Spinal cord (tissue), 10 donors: ENCODE results near the gene PANX2. TPM values are rescaled to one million over a fixed set of nuclear protein-coding genes. Genes with fewer than 3 reads are reported as not detected.
"Not testable (repeated sequence)": the region's sequence is repeated elsewhere in the genome, so short reads cannot be mapped to it uniquely, and the experiment has no call there.

Source experiments
- DNase-seq, 6 donors: peaks; one replicate each; pipeline versions ENCODE4 v3.0.0 to v3.0.0-alpha.2; 2013 to 2015; ENCODE audit warnings: low spot score in 6 of 6, low read depth in 4 of 6
- H3K27ac ChIP-seq: one replicate; pipeline ENCODE4 v1.5.1; 2013; ENCODE audit warnings: low read depth, low read length, control low read depth
- H3K27me3 ChIP-seq: one replicate; pipeline ENCODE4 v1.6.1; 2013; ENCODE audit warnings: low read length; ENCODE audit not compliant: control insufficient read depth, insufficient read depth
- H3K36me3 ChIP-seq: one replicate; pipeline ENCODE4 v1.6.1; 2013; ENCODE audit warnings: low read length; ENCODE audit not compliant: control insufficient read depth, insufficient read depth
- H3K4me1 ChIP-seq: one replicate; pipeline ENCODE4 v1.6.1; 2013; ENCODE audit warnings: low read length; ENCODE audit not compliant: control insufficient read depth, insufficient read depth
- H3K4me3 ChIP-seq: one replicate; pipeline ENCODE4 v1.5.1; 2013; ENCODE audit warnings: low read depth, low read length, control low read depth
- H3K9me3 ChIP-seq: one replicate; pipeline ENCODE4 v1.6.1; 2013; ENCODE audit warnings: low read length; ENCODE audit not compliant: control insufficient read depth, insufficient read depth
- WGBS: methylation state at CpG from one replicate; pipeline ENCODE4 v1.1.5; 2013; ENCODE audit warnings: missing lambda C conversion rate; ENCODE audit not compliant: insufficient coverage; 5-methylcytosine and 5-hydroxymethylcytosine counted together
- polyA plus RNA-seq, 2 donors: library from polyadenylated mRNA; unstranded; fragments of 120-200 nt; gene quantifications; one replicate each; pipeline ENCODE4 v1.2.1, GENCODE V29; 2013; ENCODE audit not compliant: insufficient read length in 2 of 2
- total RNA-seq, 2 donors: library from RNA; depleted of rRNA in 1 of 2; stranded (reverse); fragments of 120-200 nt in 1 of 2; fragments of >200 nt in 1 of 2; gene quantifications; one replicate each; pipeline versions ENCODE4 v1.2.3 to v1.2.4, GENCODE V29; 2013 to 2014
- donor health status: healthy.

Gene PANX2
- total and polyA plus RNA-seq, 4 donors = 2.1 to 21.6 (median 10.8) TPM

GRCh38 chr22:50157709-50158375 is 12.7 kb upstream of the PANX2 start:
- Histone ChIP-seq H3K36me3 (peaks cover 3% of the 10 kb centered on the region), H3K4me1 (no peaks in the 10 kb centered on the region), H3K9me3 (no peaks in the 10 kb centered on the region), H3K4me3 (no peak overlapping the region), H3K27ac (no peak overlapping the region), H3K27me3 (peaks cover 3% of the 10 kb centered on the region)
- peak in 1 of 6 donors; percentile 47 for DNase-seq
- WGBS = 77% methylated on average over 20 of the region's 21 CpGs

- H3K9me3 ChIP-seq = no peaks in the 10 kb centered on the region
- no peaks in the 10 kb centered on the region for H3K4me1 ChIP-seq
- WGBS = 79% methylated on average over 7 of the region's 7 CpGs
- H3K27me3 ChIP-seq = peaks cover 3% of the 10 kb centered on the region
- H3K36me3 ChIP-seq = peaks cover 5% of the 10 kb centered on the region
- H3K4me3 ChIP-seq = no peak overlapping the region
- DNase-seq = no peak
- no peak overlapping the region for H3K27ac ChIP-seq
Measured at GRCh38 chr22:50160947-50161346, 9.6 kb upstream of the PANX2 start.

DNA sequence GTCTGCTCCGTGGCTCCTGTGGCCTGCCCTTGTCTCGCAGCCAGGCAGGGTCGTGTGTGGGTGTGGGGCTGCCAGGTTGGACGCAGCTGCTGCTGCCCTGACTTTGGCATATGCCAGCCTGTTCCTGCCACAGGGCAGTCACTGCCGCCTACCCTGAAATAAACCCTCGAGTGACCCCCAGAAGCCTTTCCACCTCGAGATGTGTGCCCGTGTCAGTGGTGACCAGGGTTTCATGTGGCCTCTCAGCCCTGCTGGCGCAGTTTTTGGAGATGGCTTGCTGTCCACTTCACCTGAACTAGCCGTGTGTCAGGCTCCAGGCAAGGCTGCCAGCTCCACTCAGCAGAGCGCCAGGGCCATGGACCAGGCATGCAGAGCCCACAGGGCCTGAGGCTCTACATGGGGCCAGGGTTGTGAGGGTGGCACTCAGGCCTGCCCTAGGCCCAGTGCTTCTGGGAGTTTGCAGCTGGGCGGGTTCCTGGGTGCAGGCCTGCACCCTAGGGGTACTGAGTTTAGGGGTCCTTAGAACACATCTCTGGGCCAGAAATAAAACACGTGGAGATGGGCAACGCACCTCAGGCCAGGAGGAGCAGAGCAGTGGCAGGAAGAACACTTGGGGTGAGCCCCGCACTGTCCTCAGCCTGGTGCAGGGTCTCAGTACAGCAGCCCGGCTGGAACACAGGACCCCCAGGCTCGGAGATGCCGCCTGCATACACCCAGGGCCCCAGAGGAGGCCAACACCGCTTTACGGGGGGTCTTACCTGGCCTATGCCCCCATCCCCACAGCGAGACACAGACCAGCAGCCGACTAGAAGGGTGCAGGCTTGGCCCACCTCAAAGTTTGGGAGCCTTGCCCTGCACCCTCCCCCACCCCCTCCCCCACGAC is 8.8 kb upstream of the PANX2 start:
- 87% methylated on average over 16 of the region's 23 CpGs for WGBS
- Histone ChIP-seq H3K9me3 (no peaks in the 10 kb centered on the region), H3K36me3 (peaks cover 5% of the 10 kb centered on the region), H3K27me3 (peaks cover 3% of the 10 kb centered on the region), H3K27ac (no peak overlapping the region), H3K4me3 (no peak overlapping the region), H3K4me1 (no peaks in the 10 kb centered on the region)
- no peak for DNase-seq

DNA sequence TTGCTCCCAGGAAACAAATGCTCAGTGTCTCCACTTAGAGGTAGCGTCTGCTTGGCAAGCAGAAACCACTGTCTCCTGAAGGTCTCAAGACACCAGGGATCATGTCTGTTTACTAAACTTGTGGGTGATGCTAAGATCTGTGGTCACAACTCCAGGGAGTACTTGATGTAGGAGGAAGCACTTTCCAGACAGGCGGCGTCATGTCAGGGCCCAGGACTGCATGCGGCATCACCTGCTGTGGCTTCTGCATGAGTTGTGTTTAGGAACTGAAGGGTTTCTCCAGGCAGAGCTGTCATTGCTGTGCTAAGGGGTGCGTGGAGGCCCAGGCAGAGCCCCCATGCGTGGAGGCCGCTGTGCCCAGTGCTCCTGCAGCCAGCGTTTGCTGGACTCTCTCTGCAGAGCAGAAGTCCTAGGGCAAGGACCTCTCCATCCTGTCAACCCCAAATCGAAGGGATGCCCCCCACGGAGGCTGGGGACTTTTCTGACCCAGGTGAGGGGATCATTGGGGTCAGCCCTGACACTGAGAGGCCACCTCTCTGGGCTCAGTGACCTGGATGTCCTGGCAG is 8.1 kb upstream of the PANX2 start:
- no peaks in the 10 kb centered on the region for H3K4me1 ChIP-seq
- no peak for DNase-seq
- H3K9me3 ChIP-seq = no peaks in the 10 kb centered on the region
- no peak overlapping the region for H3K27ac ChIP-seq
- no peak overlapping the region for H3K4me3 ChIP-seq
- peaks cover 5% of the 10 kb centered on the region for H3K36me3 ChIP-seq
- WGBS = 80% methylated on average over 10 of the region's 10 CpGs
- peaks cover 3% of the 10 kb centered on the region for H3K27me3 ChIP-seq

DNA sequence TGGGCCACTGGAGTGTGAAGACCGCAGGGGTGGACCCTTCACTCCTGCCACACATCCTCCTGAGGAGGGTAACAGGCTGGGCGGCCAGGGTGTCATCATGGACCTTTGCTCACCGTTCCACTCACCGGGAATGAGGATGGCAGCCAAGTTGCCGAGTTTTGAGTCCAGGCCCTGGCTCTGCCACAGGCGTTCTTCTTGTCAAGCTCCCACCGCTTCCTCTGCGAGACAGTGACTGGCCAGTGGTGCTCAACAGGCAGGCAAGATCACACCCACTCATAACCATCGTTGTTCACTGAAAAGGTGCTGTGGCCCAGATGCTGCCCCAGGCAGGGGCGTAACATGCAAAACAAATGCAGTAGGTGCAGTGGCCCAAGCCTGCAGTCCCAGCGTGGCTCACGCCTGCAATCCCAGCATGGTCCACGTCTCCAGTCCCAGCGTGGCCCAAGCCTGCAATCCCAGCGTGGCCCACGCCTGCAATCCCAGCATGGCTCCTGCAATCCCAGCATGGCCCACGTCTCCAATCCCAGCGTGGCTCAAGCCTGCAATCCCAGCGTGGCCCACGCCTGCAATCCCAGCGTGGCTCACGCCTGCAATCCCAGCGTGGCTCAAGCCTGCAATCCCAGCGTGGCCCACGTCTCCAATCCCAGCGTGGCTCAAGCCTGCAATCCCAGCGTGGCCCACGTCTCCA is 5.0 kb upstream of the PANX2 start:
- Histone ChIP-seq H3K27ac (no peak overlapping the region), H3K4me1 (peaks cover 7% of the 10 kb centered on the region), H3K27me3 (peaks cover 6% of the 10 kb centered on the region), H3K36me3 (peaks cover 3% of the 10 kb centered on the region), H3K4me3 (no peak overlapping the region), H3K9me3 (no peaks in the 10 kb centered on the region)
- no peak for DNase-seq
- WGBS = 97% methylated on average over 28 of the region's 28 CpGs

- DNase-seq = no peak
- no peak overlapping the region for H3K27ac ChIP-seq
- peaks cover 20% of the 10 kb centered on the region for H3K4me1 ChIP-seq
- H3K9me3 ChIP-seq = no peaks in the 10 kb centered on the region
- H3K4me3 ChIP-seq = no peak overlapping the region
- H3K36me3 ChIP-seq = peaks cover 8% of the 10 kb centered on the region
- WGBS = 61% methylated on average over 11 of the region's 11 CpGs
- H3K27me3 ChIP-seq = peaks cover 6% of the 10 kb centered on the region
Measured at GRCh38 chr22:50167689-50168489, 2.6 kb upstream of the PANX2 start.

DNA sequence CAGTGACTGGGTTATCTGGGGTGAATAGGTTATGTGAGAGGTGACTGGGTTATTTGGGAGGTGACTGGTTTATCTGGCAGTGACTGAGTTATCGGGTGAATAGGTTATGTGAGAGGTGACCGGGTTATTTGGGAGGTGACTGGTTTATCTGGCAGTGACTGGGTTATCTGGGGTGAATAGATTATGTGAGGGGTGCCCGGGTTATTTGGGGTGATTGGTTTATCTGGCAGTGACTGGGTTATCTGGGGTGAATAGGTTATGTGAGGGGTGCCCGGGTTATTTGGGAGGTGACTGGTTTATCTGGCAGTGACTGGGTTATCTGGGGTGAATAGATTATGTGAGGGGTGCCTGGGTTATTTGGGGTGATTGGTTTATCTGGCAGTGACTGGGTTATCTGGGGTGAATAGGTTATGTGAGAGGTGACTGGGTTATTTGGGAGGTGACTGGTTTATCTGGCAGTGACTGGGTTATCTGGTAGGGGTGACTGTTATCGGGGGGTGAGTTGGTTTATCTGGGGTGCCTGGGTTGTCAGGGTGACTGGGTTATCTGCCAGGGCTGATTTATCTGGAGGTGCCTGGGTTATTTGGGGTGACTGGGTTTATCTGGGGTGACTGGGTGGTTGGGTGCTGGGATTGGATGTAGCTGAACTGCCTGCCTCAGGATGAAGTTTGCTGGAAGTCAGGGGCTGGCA is 1.9 kb upstream of the PANX2 start:
- WGBS = 85% methylated on average over 4 of the region's 5 CpGs
- not testable (repeated sequence) for H3K27ac ChIP-seq, H3K27me3 ChIP-seq, DNase-seq, H3K4me3 ChIP-seq, H3K9me3 ChIP-seq
- Histone ChIP-seq H3K36me3 (peaks cover 13% of the 10 kb centered on the region), H3K4me1 (peaks cover 25% of the 10 kb centered on the region)

- Histone ChIP-seq H3K27ac (no peak overlapping the region), H3K36me3 (peaks cover 19% of the 10 kb centered on the region), H3K9me3 (no peaks in the 10 kb centered on the region), H3K27me3 (peaks cover 6% of the 10 kb centered on the region), H3K4me3 (no peak overlapping the region), H3K4me1 (peaks cover 28% of the 10 kb centered on the region)
- DNase-seq = peak in 2 of 6 donors; percentile 29 to 45
- WGBS = 3% methylated on average over 26 of the region's 36 CpGs
Measured at GRCh38 chr22:50169181-50169759, 1.3 kb upstream of the PANX2 start.
